ENCODE data around the gene ING2. TPM values are rescaled to one million over a fixed set of nuclear protein-coding genes. Genes with fewer than 3 reads are reported as not detected.

ING2 gene, protein sequence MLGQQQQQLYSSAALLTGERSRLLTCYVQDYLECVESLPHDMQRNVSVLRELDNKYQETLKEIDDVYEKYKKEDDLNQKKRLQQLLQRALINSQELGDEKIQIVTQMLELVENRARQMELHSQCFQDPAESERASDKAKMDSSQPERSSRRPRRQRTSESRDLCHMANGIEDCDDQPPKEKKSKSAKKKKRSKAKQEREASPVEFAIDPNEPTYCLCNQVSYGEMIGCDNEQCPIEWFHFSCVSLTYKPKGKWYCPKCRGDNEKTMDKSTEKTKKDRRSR
- total RNA-seq (2014; rRNA removed; shearing (Covaris generic)), result 26.4 and 28.9 TPM in 2 replicates

GRCh38 chr4:183504930-183505610 lies at the start of gene ING2:
Gene ING2, plus strand, starts transcription at chr4:183505058. Its CDS starts 138 bp downstream, at chr4:183505196.

Other genes starting within 250 kb of the ING2 start
- not detected in 2 replicates for gene CLDN22, start 184.8 kb upstream of the ING2 start, total RNA-seq (2014; rRNA removed; shearing (Covaris generic))
- gene CLDN24, start 182.6 kb upstream of the ING2 start, total RNA-seq (2014; rRNA removed; shearing (Covaris generic)), result not detected in 2 replicates
- gene CDKN2AIP, start 60.4 kb upstream of the ING2 start, total RNA-seq (2014; rRNA removed; shearing (Covaris generic)), result 21.6 and 24.6 TPM in 2 replicates
- 13.7 and 19.5 TPM in 2 replicates for gene RWDD4, start 154.1 kb downstream of the ING2 start, total RNA-seq (2014; rRNA removed; shearing (Covaris generic))
- gene TRAPPC11, start 154.2 kb downstream of the ING2 start, total RNA-seq (2014; rRNA removed; shearing (Covaris generic)), result 33.7 and 46.0 TPM in 2 replicates

Measured in A375 (cell line).